CD4-positive, alpha-beta T cell treated with Interferon alpha-2 for 1 hour (primary cell): Measurements from ENCODE around the gene RNF5.

ENCODE experiments used
- DNase-seq, 2 donors: peaks; one replicate each; pipeline ENCODE4 v3.0.0-alpha.2; 2020 to 2022

RNF5 gene

GRCh38 chr6:32152769-32153563 lies 25.2 kb upstream of the RNF5 start:
- DNase-seq = no peak

- DNase-seq = peak; percentile 77 to 84
These were observed 24.4 kb upstream of the RNF5 start, which contains the start of gene PPT2 for GRCh38 chr6:32153564-32154513. Gene PPT2 (plus strand): TSS chr6:32154141. CDS start chr6:32154595, 454 bp downstream.

- DNase-seq = peak; percentile 72 to 78
These were observed 23.6 kb upstream of the RNF5 start for GRCh38 chr6:32154514-32155161.

- no peak for DNase-seq
These were observed 21.3 kb upstream of the RNF5 start for GRCh38 chr6:32156891-32157290.

GRCh38 chr6:32158052-32158451 lies 20.2 kb upstream of the RNF5 start:
- no peak for DNase-seq

GRCh38 chr6:32163559-32164258 lies 14.5 kb upstream of the RNF5 start:
- DNase-seq = no peak

- DNase-seq = no peak
These were observed 13.9 kb upstream of the RNF5 start, which contains the start of gene EGFL8 for GRCh38 chr6:32164295-32164694. Gene EGFL8 (plus strand): TSS chr6:32164595. CDS start chr6:32166166, 1,571 bp downstream.

GRCh38 chr6:32166411-32167061 lies 11.7 kb upstream of the RNF5 start:
- DNase-seq = no peak

- DNase-seq = no peak
These were observed 10.9 kb upstream of the RNF5 start for GRCh38 chr6:32167154-32167760.

- DNase-seq = no peak
These were observed 10.4 kb upstream of the RNF5 start for GRCh38 chr6:32167761-32168262.

GRCh38 chr6:32168350-32168749 lies 9.9 kb upstream of the RNF5 start:
- no peak for DNase-seq

GRCh38 chr6:32168807-32169591 lies 9.2 kb upstream of the RNF5 start:
- DNase-seq = no peak

GRCh38 chr6:32170294-32170693 lies 7.9 kb upstream of the RNF5 start:
- no peak for DNase-seq

- DNase-seq = no peak
These were observed 7.0 kb upstream of the RNF5 start for GRCh38 chr6:32171234-32171633.

- no peak for DNase-seq
These were observed 5.0 kb upstream of the RNF5 start for GRCh38 chr6:32173051-32173727.

GRCh38 chr6:32174416-32174815 lies 3.8 kb upstream of the RNF5 start:
- no peak for DNase-seq

- no peak for DNase-seq
These were observed 2.9 kb upstream of the RNF5 start for GRCh38 chr6:32175322-32175710.

GRCh38 chr6:32175711-32176475 lies 2.3 kb upstream of the RNF5 start, which contains the start of gene AGPAT1:
Gene AGPAT1 (minus strand): TSS chr6:32176084. CDS start chr6:32171496, 4,588 bp downstream.
- peak; percentile 95 to 97 for DNase-seq
